GM19351 (cell line): Measurements from ENCODE around the gene MACC1.
"Not testable (repeated sequence)": the region's sequence is repeated elsewhere in the genome, so short reads cannot be mapped to it uniquely, and the experiment has no call there.

Experiments
- ATAC-seq: cut with Tn5 transposase; IDR thresholded peaks from one replicate; pipeline ENCODE4 v1.9.1; 2021; ENCODE audit warnings: mild to moderate bottlenecking, moderate library complexity; ENCODE audit not compliant: unreplicated experiment

Gene MACC1

GRCh38 chr7:20133803-20134202 is 83.4 kb downstream of the MACC1 start:
- no peak for ATAC-seq

GRCh38 chr7:20132585-20132984 is 84.6 kb downstream of the MACC1 start:
- no peak for ATAC-seq

- ATAC-seq: no peak
These were observed 85.4 kb downstream of the MACC1 start for GRCh38 chr7:20131776-20132175.

GRCh38 chr7:20129920-20130319 is 87.3 kb downstream of the MACC1 start:
- no peak for ATAC-seq

- no peak for ATAC-seq
These were observed 89.2 kb downstream of the MACC1 start for GRCh38 chr7:20128001-20128400.

- not testable (repeated sequence) for ATAC-seq
These were observed 91.1 kb downstream of the MACC1 start for GRCh38 chr7:20126060-20126459.

- not testable (repeated sequence) for ATAC-seq
These were observed 93.1 kb downstream of the MACC1 start for GRCh38 chr7:20124087-20124486.

- not testable (repeated sequence) for ATAC-seq
These were observed 94.4 kb downstream of the MACC1 start for GRCh38 chr7:20122653-20123316.

- no peak for ATAC-seq
These were observed 95.1 kb downstream of the MACC1 start for GRCh38 chr7:20122073-20122472.

GRCh38 chr7:20121404-20121803 is 95.8 kb downstream of the MACC1 start:
- no peak for ATAC-seq

GRCh38 chr7:20120611-20121168 is 96.5 kb downstream of the MACC1 start:
- ATAC-seq: not testable (repeated sequence)

- no peak for ATAC-seq
These were observed 100.3 kb downstream of the MACC1 start for GRCh38 chr7:20116869-20117268.

GRCh38 chr7:20114468-20114867 is 102.7 kb downstream of the MACC1 start:
- peak; percentile 94 for ATAC-seq

GRCh38 chr7:20113427-20114027 is 103.7 kb downstream of the MACC1 start:
- ATAC-seq: peak; percentile 87

GRCh38 chr7:20112696-20113095 is 104.5 kb downstream of the MACC1 start:
- ATAC-seq: no peak

GRCh38 chr7:20111821-20112542 is 105.2 kb downstream of the MACC1 start:
- ATAC-seq: no peak

GRCh38 chr7:20107582-20107981 is 109.6 kb downstream of the MACC1 start:
- no peak for ATAC-seq

- no peak for ATAC-seq
These were observed 112.5 kb downstream of the MACC1 start for GRCh38 chr7:20104696-20105095.

- ATAC-seq: no peak
These were observed 114.2 kb downstream of the MACC1 start for GRCh38 chr7:20102982-20103381.

- no peak for ATAC-seq
These were observed 121.3 kb downstream of the MACC1 start for GRCh38 chr7:20095862-20096261.

- ATAC-seq: no peak
These were observed 121.7 kb downstream of the MACC1 start for GRCh38 chr7:20095436-20095835.

GRCh38 chr7:20089431-20089830 is 127.8 kb downstream of the MACC1 start:
- no peak for ATAC-seq
